NOMO-1 treated with DMSO at 0.1 percent for 48 hours (cell line): ENCODE results near the gene CUBN.

Experiments
- DNase-seq: peaks from one replicate; lab custom pipeline; 2025; ENCODE audit not compliant: unreplicated experiment; lab: John Stamatoyannopoulos, UW

CUBN gene

DNA sequence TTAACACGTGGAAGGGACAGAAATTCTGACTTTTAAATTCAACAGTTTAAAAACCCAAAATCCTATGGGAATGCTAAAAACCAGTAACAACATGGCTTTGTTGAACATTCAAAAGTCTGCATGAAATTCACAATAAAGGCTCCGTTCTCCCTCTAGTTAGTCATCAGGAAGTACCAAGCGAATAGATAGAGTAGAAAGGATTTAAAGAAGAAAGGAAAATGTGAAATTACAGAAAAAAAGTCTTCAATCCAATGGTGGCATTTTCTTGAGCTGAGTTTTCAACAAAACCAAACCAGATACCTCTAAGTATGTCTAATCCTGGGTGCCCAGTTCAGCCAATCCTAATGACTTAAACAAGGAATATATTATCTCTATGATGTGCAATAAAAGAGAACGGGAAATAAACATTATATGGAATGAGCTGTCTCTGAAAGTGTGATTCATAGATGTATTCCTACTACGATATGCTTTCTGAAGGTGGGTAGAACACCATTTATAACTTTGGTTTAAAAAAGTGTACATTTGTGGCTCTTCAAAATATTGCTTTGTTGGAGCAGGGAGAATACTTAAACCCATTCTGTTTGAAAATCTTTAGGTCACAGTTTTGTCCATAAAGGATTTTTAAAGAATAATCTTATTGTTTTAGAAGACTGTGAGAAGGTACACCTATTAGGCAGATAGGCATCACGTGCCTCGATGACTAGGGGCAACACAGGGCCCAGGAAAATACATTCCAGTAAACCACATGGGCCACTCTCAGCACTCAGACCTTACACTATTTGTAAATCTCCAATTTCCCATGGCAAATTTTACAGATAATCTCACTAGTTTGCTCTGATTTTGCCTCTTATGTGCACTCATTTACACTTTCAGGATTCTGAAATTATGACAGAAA is 87.7 kb downstream of the CUBN start:
- no peak for DNase-seq

DNA sequence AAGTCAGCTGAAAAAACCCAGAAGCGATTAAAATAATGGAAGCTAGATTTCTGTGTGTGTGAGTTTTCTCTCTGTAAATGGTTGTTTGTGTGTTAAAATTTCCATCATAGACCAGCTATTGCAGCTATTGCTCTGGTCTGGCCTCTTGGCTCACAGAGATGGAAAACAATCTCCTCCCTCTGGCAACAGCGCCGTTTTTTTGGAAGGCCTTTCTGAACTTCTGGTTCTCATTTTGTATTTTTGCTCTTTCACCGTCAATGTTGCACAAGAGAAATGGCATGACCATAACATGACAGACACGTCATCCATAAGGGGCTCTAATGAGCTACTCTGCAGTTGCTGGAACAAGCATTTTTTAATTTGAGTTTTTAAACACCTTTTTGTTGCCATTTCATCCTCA is 91.0 kb downstream of the CUBN start:
- DNase-seq: peak; percentile 44

- DNase-seq: peak; percentile 29
These were observed 91.7 kb downstream of the CUBN start for GRCh38 chr10:17037910-17038309.

DNA sequence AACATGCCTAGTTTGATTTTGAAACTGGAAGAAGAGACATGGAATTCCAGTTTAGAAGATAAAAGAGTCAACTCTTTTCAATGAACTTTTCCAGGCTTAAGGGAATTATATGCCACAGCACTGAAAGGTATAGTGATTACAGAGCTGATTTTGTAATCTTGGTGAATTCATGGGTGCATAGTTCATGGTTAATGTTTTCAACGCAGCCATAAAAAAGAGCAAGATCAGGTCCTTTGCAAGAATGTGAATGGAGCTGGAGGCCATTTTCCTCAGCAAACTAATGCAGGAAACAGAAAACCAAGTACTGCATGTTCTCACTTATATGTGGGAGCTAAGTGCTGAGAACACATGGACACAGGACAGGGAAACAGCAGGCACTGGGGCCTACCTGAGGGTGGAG is 94.2 kb downstream of the CUBN start:
- no peak for DNase-seq

- DNase-seq: peak; percentile 76
These were observed 95.9 kb downstream of the CUBN start for GRCh38 chr10:17033529-17034260.

DNA sequence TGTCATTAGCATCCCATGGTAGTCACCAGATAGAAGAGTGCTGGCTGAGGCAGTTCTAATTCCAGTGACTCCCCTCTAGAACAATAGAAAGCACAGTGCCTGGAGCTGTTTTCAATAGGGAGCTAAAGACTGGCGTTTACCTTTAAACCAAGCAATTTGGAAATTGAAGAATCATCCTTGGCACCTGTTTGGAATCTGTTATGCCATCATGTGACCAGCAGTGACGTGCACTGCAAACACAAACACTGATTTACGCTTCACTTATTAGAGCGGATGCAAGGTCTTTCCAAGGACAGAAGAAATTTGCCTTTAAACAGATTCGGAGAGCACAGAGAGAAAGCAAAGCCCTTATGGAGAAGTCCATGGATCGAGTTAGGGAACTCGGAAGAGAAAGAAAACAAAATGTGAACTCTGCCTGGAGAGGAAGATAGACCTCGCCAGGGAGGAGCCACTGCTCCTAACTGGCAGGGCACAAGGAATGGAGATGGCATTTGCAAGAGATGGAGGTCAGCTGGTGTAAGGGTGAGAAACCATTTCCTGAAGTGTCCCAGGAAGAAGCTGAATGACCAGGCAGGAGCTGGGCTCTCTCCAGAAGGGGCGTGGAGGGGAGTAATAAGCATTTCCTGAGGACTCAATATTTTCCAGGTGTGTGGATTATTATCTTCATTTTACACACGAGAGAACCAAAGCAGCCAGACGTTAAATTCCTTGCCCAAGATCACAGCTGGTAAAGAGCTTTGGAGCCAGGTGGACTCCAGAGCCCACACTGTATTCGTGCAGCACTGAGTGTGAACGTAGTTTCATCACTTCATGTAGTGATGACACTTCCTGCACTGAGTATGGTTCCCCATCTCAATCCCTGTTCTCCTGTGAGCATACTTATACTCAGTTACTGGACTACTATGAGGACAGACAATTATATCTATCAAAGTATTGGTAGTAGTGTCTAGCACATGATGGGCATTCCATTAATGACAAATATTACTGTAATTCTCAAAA is 97.7 kb downstream of the CUBN start:
- peak; percentile 44 for DNase-seq

GRCh38 chr10:17029581-17030271 is 99.9 kb downstream of the CUBN start:
- peak; percentile 79 for DNase-seq

GRCh38 chr10:17029239-17029580 is 100.4 kb downstream of the CUBN start:
- DNase-seq: no peak

GRCh38 chr10:17028798-17029197 is 100.8 kb downstream of the CUBN start:
- no peak for DNase-seq

- peak; percentile 42 for DNase-seq
These were observed 102.7 kb downstream of the CUBN start for GRCh38 chr10:17026686-17027485.

GRCh38 chr10:17025444-17026295 is 103.9 kb downstream of the CUBN start:
- peak; percentile 33 for DNase-seq

- DNase-seq: no peak
These were observed 105.2 kb downstream of the CUBN start for GRCh38 chr10:17024461-17024860.

- DNase-seq: peak; percentile 98
These were observed 106.0 kb downstream of the CUBN start for GRCh38 chr10:17023386-17024298.

DNA sequence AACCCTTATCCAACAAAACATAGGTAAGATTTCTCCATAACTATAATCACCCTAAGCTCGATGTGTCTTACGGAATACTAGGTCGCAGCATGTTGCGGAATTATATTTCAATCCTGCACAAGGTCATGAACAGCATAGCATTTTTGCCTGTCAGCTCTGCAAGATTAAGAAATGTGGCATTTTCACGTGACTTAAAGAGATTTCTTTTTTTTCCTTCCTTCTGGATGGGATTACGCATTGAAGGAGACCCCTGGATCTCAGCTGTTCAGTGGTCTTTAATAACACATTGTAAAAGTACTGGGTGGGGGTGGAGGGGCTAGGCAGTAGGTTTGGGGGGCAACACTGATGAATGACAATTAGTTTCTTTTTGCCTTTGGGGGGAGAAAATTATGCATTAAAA is 106.7 kb downstream of the CUBN start:
- DNase-seq: peak; percentile 56

DNA sequence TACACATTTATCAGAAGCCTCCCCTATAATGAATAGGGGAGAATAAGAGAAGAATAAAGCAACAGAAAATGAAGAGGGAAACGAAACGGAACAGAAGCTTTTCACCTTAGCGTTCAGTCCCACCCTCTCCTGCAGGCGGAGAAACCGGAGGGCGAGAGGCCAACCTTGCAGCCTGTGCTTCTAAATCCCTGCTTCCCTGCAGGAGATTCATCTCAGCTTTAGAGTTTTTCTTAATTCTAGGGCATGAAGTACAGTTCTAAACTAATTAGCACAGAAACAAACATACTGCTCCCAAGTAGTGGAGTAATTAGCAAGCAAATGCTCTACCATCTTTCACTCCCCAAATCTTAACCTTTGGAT is 107.2 kb downstream of the CUBN start:
- DNase-seq: no peak

GRCh38 chr10:17021656-17022465 is 107.8 kb downstream of the CUBN start:
- DNase-seq: no peak

DNA sequence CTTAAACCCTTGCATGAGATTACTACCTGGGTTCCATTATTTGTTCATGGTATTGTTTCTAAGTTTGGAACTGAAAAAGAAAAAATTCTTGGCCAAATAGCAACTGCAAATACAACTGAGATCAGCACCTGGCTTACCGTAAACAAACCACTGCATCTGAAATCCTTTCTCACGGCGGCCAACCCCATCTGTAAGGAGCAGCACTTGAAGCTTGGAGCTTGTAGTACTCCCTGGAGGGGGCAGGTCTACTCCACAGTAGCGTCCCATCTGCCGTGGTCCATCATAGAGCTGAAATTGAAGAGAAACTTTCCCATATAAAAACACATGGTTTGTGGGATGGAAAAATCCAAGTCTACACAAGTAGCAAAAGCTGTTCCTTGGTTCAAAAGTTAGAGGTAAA is 109.9 kb downstream of the CUBN start:
- no peak for DNase-seq
